GM21737 (cell line): Measurements from ENCODE around the gene ERO1A.
"Not testable (repeated sequence)": the region's sequence is repeated elsewhere in the genome, so short reads cannot be mapped to it uniquely, and the experiment has no call there.

Source experiments
- ATAC-seq: cut with Tn5 transposase; IDR thresholded peaks from one replicate; pipeline ENCODE4 v1.9.1; 2021; ENCODE audit warnings: mild to moderate bottlenecking, moderate library complexity; ENCODE audit not compliant: unreplicated experiment

ERO1A gene

DNA sequence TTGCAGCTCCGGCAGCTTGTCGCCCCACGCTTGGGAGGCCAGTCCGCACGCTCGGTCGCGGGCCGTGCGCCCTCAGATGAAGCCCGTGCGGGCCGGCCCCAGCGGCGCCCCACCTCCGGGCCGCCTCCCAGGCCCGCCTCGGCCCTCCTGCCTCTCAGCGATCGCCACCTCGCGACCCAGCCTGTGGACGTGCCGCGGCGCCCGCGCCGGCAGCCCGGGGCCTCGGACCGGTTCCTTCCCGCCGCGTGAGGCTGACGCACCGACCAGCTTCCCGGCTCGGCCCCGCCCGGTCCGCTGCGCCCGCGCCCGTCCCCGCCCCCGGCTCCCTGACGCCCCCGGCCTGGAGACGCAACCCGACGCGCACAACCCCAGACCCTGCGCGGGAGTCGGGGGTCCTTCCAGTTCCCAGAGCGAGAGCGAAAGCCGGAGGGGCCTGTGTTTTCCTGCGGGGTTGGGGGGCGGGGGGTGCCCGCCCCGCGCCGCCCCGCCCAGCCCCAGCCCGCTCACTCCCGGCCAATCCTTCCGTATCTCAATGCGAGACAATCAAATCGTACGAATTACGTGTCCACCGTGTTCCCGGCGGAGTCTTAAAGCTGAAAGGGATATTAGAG lies at the start of gene ERO1A:
TSS of gene ERO1A (minus strand) at position 78 of the 611 bp plus-strand sequence. CDS start at position 1, 77 bp downstream.
- ATAC-seq: peak; percentile 73

GRCh38 chr14:52741865-52742264 lies 46.5 kb upstream of the ERO1A start:
- no peak for ATAC-seq

DNA sequence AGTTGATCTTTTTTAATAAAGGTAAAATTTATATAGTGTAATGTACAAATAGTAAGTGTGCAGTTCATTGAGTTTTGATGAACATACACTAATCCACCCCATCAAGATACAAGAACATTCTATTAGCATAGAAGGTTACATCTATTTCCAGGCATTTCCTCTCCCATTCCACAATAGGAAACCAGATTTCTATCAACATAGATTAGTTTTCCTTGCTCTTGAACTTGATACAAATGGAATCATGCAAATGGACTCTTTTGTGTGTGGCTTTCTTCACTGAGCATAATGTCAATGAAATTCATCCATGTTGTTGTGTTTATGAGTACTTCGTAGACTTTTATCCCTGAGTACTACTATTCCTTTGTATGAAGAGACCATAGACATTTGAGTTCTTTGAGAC lies 45.4 kb upstream of the ERO1A start:
- ATAC-seq: no peak

DNA sequence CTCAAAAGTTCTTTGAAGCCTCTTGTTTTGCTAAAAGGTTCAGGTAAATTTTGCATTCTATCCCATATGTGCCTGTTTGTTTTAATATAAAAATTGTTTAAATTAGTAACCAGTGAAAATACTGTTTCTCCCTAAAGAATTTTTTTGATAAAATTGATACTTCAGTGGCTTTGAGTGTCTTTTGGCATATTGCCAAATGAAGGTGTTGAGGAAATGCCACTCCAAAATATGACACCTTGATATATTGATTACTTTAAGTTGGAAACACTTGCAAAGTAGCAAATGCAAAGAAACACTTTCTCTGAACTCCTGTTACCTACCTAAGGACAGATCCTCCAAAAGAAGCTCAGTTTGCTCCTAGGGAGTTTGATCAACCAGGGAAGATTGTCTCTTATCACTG lies 43.1 kb upstream of the ERO1A start:
- ATAC-seq: no peak

GRCh38 chr14:52735921-52736489 lies 40.6 kb upstream of the ERO1A start:
- no peak for ATAC-seq

DNA sequence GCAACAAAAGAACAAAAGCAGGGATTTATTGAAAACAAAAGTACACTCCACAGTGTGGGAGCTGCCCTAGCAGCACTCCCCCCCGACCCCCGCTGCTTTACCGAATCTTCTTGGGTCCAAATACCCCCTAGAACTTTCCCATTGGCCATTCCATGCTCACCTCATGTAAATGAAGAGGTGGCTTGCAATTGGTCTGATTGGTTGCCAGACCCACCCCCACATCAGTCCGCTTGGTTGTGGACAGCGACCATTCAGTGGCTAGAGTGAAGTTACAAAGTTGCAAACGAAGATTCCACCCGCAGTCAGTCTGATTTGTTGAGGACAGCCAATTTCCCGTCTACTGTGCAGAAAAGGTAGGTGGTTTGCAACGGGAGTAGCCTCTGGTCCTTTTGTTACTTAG lies 38.5 kb upstream of the ERO1A start:
- ATAC-seq: no peak

DNA sequence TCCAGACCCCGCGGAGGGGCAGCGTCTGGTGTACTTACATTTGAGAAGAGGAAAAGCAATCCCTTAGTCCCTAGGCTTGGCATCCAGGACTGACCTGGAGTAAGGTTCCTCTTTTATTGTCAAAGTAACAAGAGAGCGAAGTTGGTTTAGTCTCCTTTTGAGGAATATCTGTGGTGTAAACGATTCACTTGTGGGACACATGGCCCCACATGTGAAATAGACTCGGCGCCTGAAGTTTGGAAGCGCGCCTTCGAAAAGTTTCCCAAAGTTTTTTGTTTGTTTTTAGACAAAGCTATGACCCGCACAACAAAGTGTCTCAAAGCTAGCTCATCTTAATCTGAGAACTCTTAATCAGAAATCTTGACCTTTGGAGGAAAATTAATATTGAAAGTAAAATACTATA lies 35.4 kb upstream of the ERO1A start:
- no peak for ATAC-seq

DNA sequence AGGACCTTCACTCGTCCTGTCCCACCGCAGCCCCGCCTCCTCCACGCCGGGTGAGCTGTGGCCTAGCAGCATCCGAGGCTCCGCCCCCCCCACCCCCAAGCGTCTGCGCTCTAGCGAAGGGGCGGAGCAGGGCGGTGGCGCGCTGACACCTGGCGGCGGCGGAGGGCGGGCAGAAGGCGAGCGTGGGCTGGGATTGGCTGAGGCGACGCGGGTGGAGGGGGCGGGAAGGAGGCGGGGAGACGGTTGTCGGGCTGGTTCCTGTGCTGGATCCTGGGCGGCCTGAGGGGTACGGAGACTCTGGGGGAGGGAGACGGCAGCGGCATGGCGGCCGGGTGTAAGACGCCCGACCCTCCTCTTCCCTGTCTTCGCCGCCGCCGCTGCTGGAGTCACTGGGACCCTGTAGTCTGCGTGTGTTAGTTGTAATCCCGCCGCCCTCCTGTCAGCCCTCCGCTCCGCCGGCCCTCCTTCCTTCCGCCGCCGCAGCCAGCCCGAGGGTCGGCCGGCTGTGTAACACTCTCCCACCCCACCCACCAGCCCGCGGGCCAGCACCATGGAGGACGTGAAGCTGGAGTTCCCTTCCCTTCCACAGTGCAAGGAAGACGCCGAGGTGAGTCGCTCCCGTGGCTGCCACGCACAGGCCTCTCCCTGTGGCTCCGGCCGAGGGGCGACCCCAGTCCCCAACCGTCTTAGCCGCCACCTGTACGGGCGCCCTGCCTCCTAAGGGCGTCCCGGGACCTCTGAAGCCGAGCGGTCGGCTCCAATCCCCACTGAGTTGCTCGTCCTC lies 34.8 kb upstream of the ERO1A start, which contains the start of gene STYX:
TSS of gene STYX (plus strand) at position 242 of the 784 bp plus-strand sequence. CDS start at position 551, 309 bp downstream.
- ATAC-seq: peak; percentile 92

DNA sequence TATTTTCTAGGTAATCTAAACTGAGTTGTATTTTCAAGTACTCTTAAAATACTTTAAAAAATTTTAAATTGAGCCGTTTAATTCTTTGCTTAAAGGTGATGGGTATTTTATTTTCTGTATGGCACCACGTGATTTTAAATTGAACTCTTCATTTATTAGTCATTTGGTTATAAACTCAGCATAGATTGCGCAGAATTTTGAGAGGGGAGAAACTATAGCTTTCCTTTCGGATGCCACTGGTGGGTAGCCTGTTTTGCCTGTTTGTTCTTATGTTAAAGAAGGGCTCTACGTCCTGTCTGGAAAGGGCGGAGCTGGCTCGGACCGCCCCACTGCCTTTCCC lies 34.2 kb upstream of the ERO1A start:
- no peak for ATAC-seq

- ATAC-seq: not testable (repeated sequence)
Measured at GRCh38 chr14:52729035-52729434, 33.7 kb upstream of the ERO1A start.

- ATAC-seq: not testable (repeated sequence)
Measured at GRCh38 chr14:52727509-52727908, 32.2 kb upstream of the ERO1A start.

GRCh38 chr14:52724360-52724644 lies 28.9 kb upstream of the ERO1A start:
- ATAC-seq: no peak

GRCh38 chr14:52723514-52724359 lies 28.4 kb upstream of the ERO1A start:
- ATAC-seq: no peak

GRCh38 chr14:52716155-52716554 lies 20.8 kb upstream of the ERO1A start:
- ATAC-seq: no peak

- no peak for ATAC-seq
Measured at GRCh38 chr14:52711666-52712065, 16.3 kb upstream of the ERO1A start.

DNA sequence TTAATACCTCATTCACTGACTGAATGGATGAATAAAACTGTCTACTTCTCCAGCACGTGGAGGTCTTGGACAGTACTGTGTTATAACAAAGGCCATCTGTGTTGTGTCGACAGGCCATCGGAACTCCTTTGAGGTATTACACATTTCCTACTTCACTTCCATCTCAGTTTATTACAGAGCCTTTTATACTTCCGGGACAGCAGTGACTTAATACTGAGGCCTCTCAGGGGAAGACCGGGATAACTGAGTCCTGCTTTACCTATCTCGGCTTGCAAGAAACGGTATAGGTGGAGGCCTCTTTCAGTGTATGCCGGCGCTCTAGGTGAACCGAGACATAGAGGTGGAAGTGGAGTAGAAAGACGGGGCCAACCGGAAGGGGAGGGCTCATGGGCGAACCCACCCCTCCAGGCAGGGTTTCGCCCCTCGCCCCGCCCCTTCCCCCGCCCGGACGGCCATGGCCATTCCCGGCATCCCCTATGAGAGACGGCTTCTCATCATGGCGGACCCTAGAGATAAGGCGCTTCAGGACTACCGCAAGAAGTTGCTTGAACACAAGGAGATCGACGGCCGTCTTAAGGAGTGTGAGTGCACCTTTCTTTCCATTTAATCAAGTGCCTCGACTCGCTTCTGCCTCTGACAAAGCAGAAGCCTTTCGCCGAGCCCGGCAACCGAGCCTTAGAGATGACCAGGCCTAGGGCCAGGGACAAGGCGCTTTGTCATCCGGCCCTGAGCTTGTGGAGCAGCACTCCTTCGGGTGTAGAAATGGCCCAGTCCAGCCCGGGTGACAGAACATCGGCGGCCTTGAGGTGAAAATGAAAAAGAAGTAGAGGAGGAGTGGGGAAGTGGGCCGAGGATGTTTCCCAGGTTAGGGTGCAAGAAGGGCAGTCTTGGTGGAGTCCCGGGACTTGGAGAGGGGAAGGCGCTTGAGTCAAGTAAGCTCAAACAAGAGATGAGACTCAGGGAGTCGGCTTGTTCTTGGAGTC lies 11.7 kb upstream of the ERO1A start, which contains the start of gene PSMC6:
TSS of gene PSMC6 (plus strand) at position 477 of the 983 bp plus-strand sequence. CDS start at position 497, 20 bp downstream.
- peak; percentile 96 for ATAC-seq

DNA sequence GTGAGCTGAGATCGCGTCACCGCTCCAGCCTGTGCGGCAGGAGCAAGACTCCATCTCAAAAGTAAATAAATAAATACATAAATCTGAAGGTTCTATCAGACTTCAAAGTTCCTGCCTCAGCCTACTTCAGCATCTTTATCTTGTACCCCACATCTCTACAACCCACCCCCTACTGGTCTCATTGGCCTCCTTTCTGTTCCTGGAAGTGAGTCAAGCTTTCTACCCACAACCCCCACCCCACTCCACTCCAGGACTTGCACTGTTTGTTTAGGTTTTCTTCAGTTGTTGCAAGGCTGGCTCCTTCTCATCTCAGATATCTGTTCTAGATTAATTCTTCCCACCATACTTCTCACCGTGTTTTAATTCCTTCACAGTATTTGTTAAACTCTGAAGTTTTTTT lies 10.9 kb upstream of the ERO1A start:
- ATAC-seq: no peak

DNA sequence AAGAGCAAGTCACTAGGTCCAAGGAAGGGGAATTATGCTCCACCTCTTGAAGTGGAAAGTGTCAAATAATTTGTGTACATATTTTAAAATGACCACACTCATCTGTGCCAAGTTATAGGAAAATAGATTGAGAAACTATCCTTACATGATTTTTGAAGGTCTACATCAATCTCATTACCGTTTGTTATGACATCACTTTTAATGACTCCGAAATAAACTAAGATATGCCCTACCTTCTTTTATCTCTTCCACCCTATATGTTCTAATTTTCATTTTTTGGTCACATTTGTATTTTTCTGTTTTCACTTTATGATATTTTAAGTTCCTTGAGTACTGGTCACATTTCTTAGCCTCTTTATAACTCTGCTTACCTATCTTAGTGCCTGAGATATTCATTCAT lies 8.3 kb upstream of the ERO1A start:
- ATAC-seq: no peak

DNA sequence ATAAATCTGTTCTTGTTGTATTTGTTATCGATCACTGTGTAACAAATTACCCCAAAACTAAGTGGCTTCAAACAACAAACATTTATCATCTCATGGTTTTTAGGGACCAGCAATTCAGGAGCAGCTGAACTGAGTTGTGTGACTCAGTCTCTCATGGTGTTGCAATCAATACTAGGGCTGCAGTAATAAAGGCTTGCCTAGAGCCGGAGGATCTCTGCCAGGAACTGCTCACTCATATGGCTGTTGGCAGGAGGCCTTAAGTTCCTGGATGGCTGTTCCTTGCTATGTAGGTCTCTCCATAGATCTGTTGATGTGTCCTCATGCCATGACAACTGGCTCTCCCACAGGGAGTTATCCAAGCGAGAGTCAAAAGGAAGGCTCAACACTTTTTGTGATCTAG lies 7.9 kb upstream of the ERO1A start:
- ATAC-seq: no peak

DNA sequence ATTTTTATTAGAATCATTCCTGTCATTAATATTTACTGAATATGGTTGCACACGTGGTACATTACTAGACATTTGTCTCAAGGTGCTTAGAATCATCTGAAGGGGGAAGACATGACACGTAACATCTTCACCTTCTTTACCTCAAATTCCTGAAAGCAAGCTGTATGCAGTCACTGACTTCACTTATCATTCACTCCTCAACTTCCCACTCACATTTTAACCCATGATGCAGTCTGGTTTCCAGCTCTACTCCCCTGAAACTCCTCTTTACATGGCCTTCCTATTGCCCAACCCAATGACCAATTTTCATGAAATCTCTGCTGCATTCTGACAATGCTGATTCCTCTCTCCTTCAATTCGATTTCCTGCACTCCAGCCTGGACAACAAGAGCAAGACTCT lies 5.9 kb upstream of the ERO1A start:
- ATAC-seq: no peak
